ENCODE data around the gene OR5H14. TPM values are rescaled to one million over a fixed set of nuclear protein-coding genes. Genes with fewer than 3 reads are reported as not detected.

Gene OR5H14
- total RNA-seq, 2 donors from 2014 or later = not detected

DNA sequence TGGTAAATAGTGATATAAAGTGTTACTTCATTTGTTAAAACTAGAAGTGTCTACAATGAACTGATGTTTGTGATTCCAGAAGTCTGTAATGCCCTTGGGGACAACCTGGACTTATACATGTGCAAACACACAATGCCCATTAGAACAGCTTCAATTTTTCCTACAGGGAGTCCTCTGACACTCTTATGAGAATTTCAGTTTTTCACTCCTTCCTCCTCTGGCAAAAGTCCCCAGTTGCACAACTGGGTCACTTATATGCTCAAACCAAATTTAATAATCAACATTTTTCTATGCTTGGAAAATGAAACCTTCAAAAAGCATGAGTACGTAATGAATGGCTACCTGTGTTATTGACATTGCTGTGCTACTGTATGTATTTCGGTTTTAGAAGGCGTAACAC lies 19.1 kb downstream of the OR5H14 start, which contains the start of gene OR5H15:
OR5H15 (plus strand) TSS at position 301 of the 400 bp plus-strand sequence. CDS start 2,004 bp downstream, outside the sequence.
- no peak for DNase-seq
- no peaks in the 10 kb centered on the region for H3K4me1 Mint-ChIP-seq
- Histone ChIP-seq H3K9ac (ENCODE audit: extremely low read depth, low read length, poor library complexity, severe bottlenecking) (no peak within 1 kb of the TSS), H3K4me3 (ENCODE audit: low read length) (no peak within 1 kb of the TSS), H3K9me3 (ENCODE audit: control insufficient read depth, low read length) (no peaks in the 10 kb centered on the region), H3K27me3 (ENCODE audit: control insufficient read depth, insufficient read depth, low read length, poor library complexity, severe bottlenecking) (no peaks in the 10 kb centered on the region), H3K36me3 (ENCODE audit: control insufficient read depth, insufficient read depth, low read length) (no peaks in the 10 kb centered on the region), H3K27ac (ENCODE audit: low read depth, low read length) (no peak within 1 kb of the TSS), H3K4me1 (ENCODE audit: control insufficient read depth, insufficient read depth, low read length) (no peaks in the 10 kb centered on the region)
- no peak within 1 kb of the TSS for H3K4me3 Mint-ChIP-seq
- no peak for TF ChIP-seq CTCF (conservative IDR thresholded peaks at IDR 0.05)
- H3K27ac Mint-ChIP-seq = no peak within 1 kb of the TSS
- no peaks in the 10 kb centered on the region for H3K9me3 Mint-ChIP-seq
- H3K27me3 Mint-ChIP-seq (ENCODE audit: insufficient read depth) = no peaks in the 10 kb centered on the region
- H3K36me3 Mint-ChIP-seq (ENCODE audit: low read depth) = no peaks in the 10 kb centered on the region
- 90% methylated on average over 2 of the region's 3 CpGs; no CpG with 5 or more reads in 1 of the 2 experiments for WGBS, 2 experiments (ENCODE audit: insufficient coverage in 1 of 2, insufficient read length in 1 of 2)

DNA sequence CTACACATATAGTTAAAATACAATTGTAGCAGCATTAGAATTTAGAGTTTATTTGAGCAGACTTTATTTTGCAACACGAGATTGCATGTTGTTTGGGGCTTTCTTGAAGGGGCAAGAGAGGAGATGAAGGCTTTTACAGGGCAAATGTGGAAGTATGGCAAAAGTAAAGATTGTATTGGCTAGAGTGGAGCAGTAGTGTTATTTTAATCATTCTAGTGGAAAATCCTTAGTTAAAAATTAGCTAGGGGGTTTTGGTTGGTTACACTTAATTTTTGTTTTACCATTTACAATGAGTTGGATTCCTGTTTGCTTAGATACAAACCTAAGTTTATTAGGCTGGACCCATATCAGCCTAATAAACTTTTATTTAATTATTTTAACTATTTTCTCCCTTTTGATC lies 23.8 kb downstream of the OR5H14 start:
- no peaks in the 10 kb centered on the region for H3K36me3 ChIP-seq (ENCODE audit: control insufficient read depth, insufficient read depth, low read length)
- H3K9me3 ChIP-seq (ENCODE audit: control insufficient read depth, low read length) = peaks cover 6% of the 10 kb centered on the region
- WGBS, 2 experiments (ENCODE audit: insufficient coverage in 1 of 2, insufficient read length in 1 of 2) = 89 to 100% methylated on average over 1 of the region's 1 CpG
- Mint-ChIP-seq H3K27ac (no peak overlapping the region), H3K4me1 (no peaks in the 10 kb centered on the region), H3K27me3 (ENCODE audit: insufficient read depth) (no peaks in the 10 kb centered on the region), H3K4me3 (no peak overlapping the region), H3K36me3 (ENCODE audit: low read depth) (no peaks in the 10 kb centered on the region), H3K9me3 (peaks cover 30% of the 10 kb centered on the region)
- no peak overlapping the region for H3K9ac ChIP-seq (ENCODE audit: extremely low read depth, low read length, poor library complexity, severe bottlenecking)
- no peak for DNase-seq
- TF ChIP-seq CTCF (conservative IDR thresholded peaks at IDR 0.05) = no peak
- H3K4me1 ChIP-seq (ENCODE audit: control insufficient read depth, insufficient read depth, low read length) = no peaks in the 10 kb centered on the region
- no peaks in the 10 kb centered on the region for H3K27me3 ChIP-seq (ENCODE audit: control insufficient read depth, insufficient read depth, low read length, poor library complexity, severe bottlenecking)
- H3K27ac ChIP-seq (ENCODE audit: low read depth, low read length) = no peak overlapping the region
- no peak overlapping the region for H3K4me3 ChIP-seq (ENCODE audit: low read length)

GRCh38 chr3:98172621-98173020 lies 25.3 kb downstream of the OR5H14 start:
- H3K4me3 ChIP-seq (ENCODE audit: low read length) = no peak overlapping the region
- no peaks in the 10 kb centered on the region for H3K4me1 ChIP-seq (ENCODE audit: control insufficient read depth, insufficient read depth, low read length)
- no peak overlapping the region for H3K27ac Mint-ChIP-seq
- no peaks in the 10 kb centered on the region for H3K36me3 ChIP-seq (ENCODE audit: control insufficient read depth, insufficient read depth, low read length)
- 95 to 97% methylated on average over 6 to 7 of the region's 7 CpGs for WGBS, 2 experiments (ENCODE audit: insufficient coverage in 1 of 2, insufficient read length in 1 of 2)
- no peak for DNase-seq
- H3K4me1 Mint-ChIP-seq = no peaks in the 10 kb centered on the region
- H3K9me3 Mint-ChIP-seq = peaks cover 43% of the 10 kb centered on the region
- H3K9ac ChIP-seq (ENCODE audit: extremely low read depth, low read length, poor library complexity, severe bottlenecking) = no peak overlapping the region
- H3K27me3 ChIP-seq (ENCODE audit: control insufficient read depth, insufficient read depth, low read length, poor library complexity, severe bottlenecking) = no peaks in the 10 kb centered on the region
- H3K4me3 Mint-ChIP-seq = no peak overlapping the region
- no peak for TF ChIP-seq CTCF (conservative IDR thresholded peaks at IDR 0.05)
- no peak overlapping the region for H3K27ac ChIP-seq (ENCODE audit: low read depth, low read length)
- no peaks in the 10 kb centered on the region for H3K36me3 Mint-ChIP-seq (ENCODE audit: low read depth)
- no peaks in the 10 kb centered on the region for H3K27me3 Mint-ChIP-seq (ENCODE audit: insufficient read depth)
- H3K9me3 ChIP-seq (ENCODE audit: control insufficient read depth, low read length) = peaks cover 6% of the 10 kb centered on the region

All from endodermal cell (in vitro differentiated cells).